Measurements from ENCODE around the gene GMNN.

- TF ChIP-seq CTCF (IDR thresholded peaks at IDR 0.05) (no peak), POLR2A (IDR thresholded peaks at IDR 0.05; ENCODE audit: low read depth) (no peak)
Observed at GRCh38 chr6:24827162-24827561, 52.4 kb downstream of the GMNN start.

Data from esophagus muscularis mucosa (tissue), 3 donors.